ENCODE measurements around the gene DHX32.
"Not testable (repeated sequence)": the region's sequence is repeated elsewhere in the genome, so short reads cannot be mapped to it uniquely, and the experiment has no call there.

DHX32 gene

GRCh38 chr10:125881192-125881591 lies at the start of gene DHX32:
DHX32 (minus strand) TSS chr10:125881292; CDS start chr10:125880824, 468 bp downstream.
- no peak for DNase-seq (ENCODE audit: low spot score)

GRCh38 chr10:125929618-125930017 lies 48.5 kb upstream of the DHX32 start:
- DNase-seq (ENCODE audit: low spot score) = no peak

GRCh38 chr10:125928928-125929585 lies 48.0 kb upstream of the DHX32 start:
- DNase-seq (ENCODE audit: low spot score) = no peak

- not testable (repeated sequence) for DNase-seq (ENCODE audit: low spot score)
Observed at GRCh38 chr10:125927265-125927664, 46.2 kb upstream of the DHX32 start.

GRCh38 chr10:125926247-125926646 lies 45.2 kb upstream of the DHX32 start:
- no peak for DNase-seq (ENCODE audit: low spot score)

GRCh38 chr10:125925262-125925834 lies 44.3 kb upstream of the DHX32 start:
- DNase-seq (ENCODE audit: low spot score) = no peak

GRCh38 chr10:125921643-125922306 lies 40.7 kb upstream of the DHX32 start:
- DNase-seq (ENCODE audit: low spot score) = peak; percentile 51

- not testable (repeated sequence) for DNase-seq (ENCODE audit: low spot score)
Observed at GRCh38 chr10:125917704-125918361, 36.7 kb upstream of the DHX32 start.

- no peak for DNase-seq (ENCODE audit: low spot score)
Observed at GRCh38 chr10:125916977-125917376, 35.9 kb upstream of the DHX32 start.

GRCh38 chr10:125913277-125913676 lies 32.2 kb upstream of the DHX32 start:
- peak; percentile 89 for DNase-seq (ENCODE audit: low spot score)

GRCh38 chr10:125911990-125912389 lies 30.9 kb upstream of the DHX32 start:
- peak; percentile 24 for DNase-seq (ENCODE audit: low spot score)

- DNase-seq (ENCODE audit: low spot score) = no peak
Observed at GRCh38 chr10:125911145-125911544, 30.1 kb upstream of the DHX32 start.

GRCh38 chr10:125909491-125909890 lies 28.4 kb upstream of the DHX32 start:
- not testable (repeated sequence) for DNase-seq (ENCODE audit: low spot score)

- not testable (repeated sequence) for DNase-seq (ENCODE audit: low spot score)
Observed at GRCh38 chr10:125908813-125909212, 27.7 kb upstream of the DHX32 start.

GRCh38 chr10:125907598-125907997 lies 26.5 kb upstream of the DHX32 start:
- not testable (repeated sequence) for DNase-seq (ENCODE audit: low spot score)

- DNase-seq (ENCODE audit: low spot score) = peak; percentile 49
Observed at GRCh38 chr10:125905069-125905994, 24.2 kb upstream of the DHX32 start.

- DNase-seq (ENCODE audit: low spot score) = peak; percentile 79
Observed at GRCh38 chr10:125903135-125903640, 22.1 kb upstream of the DHX32 start.

- peak; percentile 60 for DNase-seq (ENCODE audit: low spot score)
Observed at GRCh38 chr10:125900963-125901362, 19.9 kb upstream of the DHX32 start.

GRCh38 chr10:125897317-125897716 lies 16.2 kb upstream of the DHX32 start:
- DNase-seq (ENCODE audit: low spot score) = peak; percentile 42

GRCh38 chr10:125896088-125896934 lies 15.2 kb upstream of the DHX32 start, which contains the start of gene FANK1:
FANK1 (plus strand) TSS chr10:125896564; CDS start chr10:125896643, 79 bp downstream.
- DNase-seq (ENCODE audit: low spot score) = peak; percentile 91

Data from hematopoietic multipotent progenitor cell treated with erythropoietin and hydrocortisone succinate and interleukin-3 and kit ligand, for 17 days (in vitro differentiated cells).